HTR-8/SVneo (cell line): ENCODE results near the gene VRK3.

Source experiments
- DNase-seq: peaks from one replicate; pipeline ENCODE4 v3.0.0; 2011; ENCODE audit warnings: low spot score, mixed read lengths; ENCODE audit not compliant: insufficient read length
- FAIRE-seq: peaks from 2 replicates; lab custom pipeline; 2011; peaks lifted over from hg19 to GRCh38; lab: Jason Lieb, UNC

VRK3 gene

DNA sequence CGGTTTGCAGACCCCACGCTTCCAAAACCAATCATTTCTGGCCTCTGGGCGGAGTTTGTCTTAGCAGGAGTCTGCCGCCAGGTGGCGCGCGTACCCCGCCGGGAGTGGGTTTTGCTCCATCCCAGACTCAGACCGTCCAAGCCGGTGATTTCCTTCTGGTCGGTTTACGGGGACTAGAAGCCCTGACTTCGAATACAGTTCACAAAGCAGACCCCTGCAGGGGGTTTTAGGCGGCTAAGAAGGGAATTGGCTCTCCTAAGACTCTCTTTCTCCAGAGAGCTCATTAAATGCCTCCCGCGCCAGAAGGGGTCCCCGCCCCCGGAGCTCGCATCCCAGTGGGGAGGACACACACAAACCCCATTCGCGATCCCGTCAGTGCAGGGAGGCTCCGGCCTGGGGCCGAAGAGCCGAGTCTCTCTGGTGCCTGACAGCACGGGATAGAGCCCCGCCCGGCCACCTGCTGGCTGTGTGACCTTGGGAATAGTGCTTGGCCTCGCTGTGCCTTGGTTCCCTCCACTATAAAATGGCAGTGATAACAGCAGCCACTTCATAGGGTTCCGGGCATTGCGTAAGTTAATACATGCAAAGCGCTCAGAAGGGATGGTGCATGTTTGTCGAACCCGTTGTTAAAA is 87.3 kb downstream of the VRK3 start:
- FAIRE-seq (no peak), DNase-seq (peak; percentile 85)

DNA sequence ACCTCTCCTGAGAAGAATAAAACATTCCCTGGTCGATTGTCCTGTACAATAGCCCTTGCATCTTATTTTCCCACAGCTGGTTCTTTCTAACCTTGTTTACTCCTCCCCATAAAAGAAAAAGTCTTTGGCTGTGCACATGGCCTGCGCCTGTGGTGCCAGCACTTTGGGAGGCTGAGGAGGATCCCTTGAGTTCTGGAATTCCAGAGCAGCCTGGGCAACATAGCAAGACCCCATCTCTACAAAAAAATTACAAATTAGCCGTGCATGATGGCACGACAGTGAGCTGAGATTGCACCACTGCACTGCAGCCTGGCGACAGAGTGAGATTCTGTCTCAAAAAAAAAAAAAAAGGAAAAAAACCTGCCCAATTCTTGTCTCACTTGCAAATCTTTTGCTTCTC is 88.6 kb downstream of the VRK3 start:
- FAIRE-seq: no peak
- no peak for DNase-seq

DNA sequence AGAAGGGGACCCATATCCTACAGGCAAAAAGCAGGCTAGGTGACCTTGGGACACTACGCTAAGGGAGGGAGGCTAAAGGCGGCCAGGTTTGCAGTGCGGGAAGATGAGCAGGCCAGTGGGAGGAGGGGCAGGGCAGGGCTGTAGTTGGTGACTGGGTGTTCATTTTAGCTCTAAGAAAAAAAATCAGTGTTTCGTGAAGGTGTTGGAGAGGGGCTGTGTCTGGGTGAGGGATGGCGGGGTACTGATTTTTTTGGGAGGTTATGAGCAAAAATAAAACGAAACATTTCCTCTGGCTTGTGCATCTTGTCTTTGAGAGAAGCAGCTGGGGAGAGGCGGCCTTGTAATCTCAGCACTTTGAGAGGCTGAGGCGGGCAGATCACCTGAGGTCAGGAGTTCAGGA is 91.5 kb downstream of the VRK3 start:
- no peak for DNase-seq
- FAIRE-seq: no peak

DNA sequence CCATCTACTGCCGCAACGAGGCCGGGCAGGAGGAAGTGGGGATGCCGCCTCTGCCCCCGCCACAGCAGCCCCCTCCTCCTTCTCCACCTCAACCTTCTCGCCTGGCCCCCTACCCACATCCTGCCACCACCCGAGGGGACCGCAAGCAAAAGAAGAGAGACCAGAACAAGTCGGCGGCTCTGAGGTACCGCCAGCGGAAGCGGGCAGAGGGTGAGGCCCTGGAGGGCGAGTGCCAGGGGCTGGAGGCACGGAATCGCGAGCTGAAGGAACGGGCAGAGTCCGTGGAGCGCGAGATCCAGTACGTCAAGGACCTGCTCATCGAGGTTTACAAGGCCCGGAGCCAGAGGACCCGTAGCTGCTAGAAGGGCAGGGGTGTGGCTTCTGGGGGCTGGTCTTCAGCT is 92.4 kb downstream of the VRK3 start:
- FAIRE-seq (no peak), DNase-seq (no peak)

DNA sequence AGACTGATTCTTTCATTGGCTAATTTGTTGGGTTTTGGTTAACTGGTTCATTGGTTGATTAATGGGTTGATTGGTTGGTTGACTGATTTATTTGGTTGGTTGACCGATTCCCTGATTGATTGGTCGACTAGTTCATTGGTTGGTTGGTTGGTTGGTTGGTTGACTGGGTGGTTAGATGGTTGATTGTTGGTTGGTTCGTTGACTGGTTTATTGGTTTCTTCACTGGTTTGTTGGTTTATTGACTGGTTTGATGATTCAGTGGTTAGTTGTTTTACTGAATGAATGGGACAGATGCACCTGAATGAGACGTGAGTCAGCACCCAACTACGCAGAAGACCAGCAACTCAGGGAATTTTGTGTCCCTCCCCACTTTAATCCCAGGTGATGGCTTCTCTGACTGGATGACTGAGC is 93.1 kb downstream of the VRK3 start:
- no peak for FAIRE-seq
- DNase-seq: no peak

DNA sequence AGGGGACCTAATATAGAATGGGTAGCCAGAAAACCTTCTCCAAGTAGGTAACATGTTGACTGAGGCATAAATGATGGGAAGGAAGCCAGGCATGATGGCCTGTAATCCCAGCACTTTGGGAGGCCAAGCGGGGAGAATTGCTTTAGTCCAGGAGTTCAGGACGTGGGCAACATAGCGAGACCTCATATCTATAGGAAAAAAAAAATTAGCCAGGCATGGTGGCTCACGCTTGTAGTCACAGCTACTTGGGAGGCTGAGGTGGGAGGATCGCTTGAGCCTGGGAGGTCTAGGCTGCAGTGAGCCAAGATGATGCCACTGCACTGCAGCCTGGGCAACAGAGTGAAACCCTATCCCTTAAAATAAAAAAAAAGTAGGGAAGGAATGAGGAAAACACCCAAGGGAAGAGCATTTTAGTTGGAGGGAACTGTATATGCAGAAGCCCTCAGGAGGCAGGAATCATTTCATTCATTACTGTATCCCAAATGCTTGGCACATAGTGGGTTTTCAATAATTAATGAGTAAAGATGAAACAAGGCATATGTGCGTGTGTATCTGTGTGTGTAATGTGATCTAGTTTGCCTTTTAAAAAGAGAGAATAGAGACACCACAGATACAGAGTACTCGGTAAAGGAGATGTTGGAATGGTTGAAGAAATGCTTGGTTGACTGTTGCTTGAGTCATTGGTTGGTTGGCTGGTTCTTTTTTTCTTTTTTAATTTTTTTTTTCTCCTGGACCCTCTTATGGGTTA is 93.7 kb downstream of the VRK3 start:
- no peak for DNase-seq
- FAIRE-seq: no peak

DNA sequence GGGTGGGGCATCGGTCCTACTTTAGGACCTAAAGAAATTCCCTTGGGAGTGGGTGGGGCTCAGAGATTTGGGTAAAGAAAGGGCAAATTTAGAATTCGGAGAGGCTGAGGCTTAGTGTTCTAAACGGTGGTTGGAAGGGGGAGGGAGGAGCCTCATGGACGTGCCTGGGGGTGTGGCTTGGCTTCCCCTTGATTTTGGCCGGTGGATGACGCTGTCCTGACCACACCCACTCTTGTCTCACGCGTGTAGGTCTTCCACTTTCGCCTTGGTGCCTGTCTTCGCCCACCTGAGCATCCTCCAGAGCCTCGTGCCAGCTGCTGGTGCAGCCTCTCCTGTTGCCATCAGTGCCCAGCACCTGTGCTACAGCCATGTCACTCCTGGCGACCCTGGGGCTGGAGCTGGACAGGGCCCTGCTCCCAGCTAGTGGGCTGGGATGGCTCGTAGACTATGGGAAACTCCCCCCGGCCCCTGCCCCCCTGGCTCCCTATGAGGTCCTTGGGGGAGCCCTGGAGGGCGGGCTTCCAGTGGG is 94.6 kb downstream of the VRK3 start:
- DNase-seq (no peak), FAIRE-seq (no peak)

DNA sequence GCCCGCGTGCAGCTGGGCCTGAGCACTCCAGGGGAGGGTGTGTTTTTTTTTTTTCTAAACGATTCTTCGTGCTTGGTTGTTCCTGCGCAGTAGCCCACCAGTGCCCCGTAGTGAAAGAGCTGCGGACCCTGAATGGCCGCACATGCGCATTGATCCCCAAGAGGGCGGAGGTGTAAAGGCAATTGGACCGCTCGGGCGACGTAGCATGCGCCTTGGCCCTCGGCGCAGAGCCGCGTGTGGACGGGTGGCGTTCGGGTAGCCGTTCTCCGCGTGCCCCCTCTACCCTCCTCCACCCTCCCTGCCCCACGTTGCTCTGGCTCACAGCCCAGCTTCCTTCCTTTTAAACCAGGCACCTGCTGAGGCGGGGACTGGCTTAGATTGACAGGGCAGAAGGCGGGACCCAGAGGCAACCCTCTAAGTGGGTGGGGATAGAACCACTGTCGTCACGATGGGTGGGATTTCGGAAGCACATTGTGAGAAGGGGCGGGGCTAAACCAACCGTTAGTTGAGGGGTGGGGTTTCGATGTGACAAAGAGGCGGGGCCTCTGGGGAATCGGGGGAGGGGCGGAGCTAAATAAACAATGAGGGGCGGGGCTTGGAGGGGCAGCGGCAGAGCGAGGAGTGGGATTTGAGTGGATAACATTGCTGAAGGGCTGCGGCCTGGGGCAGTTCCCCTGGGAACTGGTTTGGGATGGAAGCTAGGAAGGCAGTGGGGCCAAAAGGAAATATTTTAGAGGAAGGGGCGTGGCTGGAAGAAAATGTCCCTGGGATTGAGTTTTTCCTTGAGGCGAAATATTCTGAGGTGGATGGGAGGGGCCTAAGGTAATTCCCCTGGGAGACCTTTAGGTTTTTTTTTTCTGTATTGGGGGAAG is 95.3 kb downstream of the VRK3 start:
- DNase-seq (peak; percentile 89), FAIRE-seq (peak; percentile 94)

DNA sequence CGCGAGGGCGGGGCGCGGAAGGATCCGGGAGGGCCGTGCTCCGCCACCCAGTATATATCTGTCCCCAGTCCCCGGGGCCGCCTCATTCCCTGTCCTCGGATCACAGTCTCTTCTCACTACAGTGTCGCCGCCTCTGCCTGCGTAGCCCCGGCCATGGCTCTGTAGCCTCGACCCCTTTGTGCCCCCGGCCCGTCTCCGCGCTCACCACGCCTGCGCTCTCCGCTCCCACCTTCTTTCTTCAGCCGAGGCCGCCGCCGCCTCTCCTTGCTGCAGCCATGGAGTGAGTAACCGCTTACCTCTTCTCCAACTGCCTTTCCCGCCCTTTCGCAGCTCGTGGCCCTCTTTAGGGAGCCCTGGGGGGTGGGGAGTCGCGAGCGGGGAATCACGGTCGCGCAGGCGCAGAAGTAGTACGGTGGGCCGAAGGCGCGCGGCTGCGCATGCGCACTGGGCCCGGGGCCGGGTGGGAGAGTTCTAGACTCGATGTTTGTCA is 96.0 kb downstream of the VRK3 start, which contains the start of the genes ATF5 and NUP62:
Gene ATF5, plus strand, starts transcription at position 85 of the 490 bp plus-strand sequence. CDS start 1,646 bp downstream, outside the sequence.
Gene NUP62, minus strand, starts transcription at position 384 of the 490 bp plus-strand sequence. CDS start 19,697 bp downstream, outside the sequence.
- no peak for FAIRE-seq
- DNase-seq: peak; percentile 98

DNA sequence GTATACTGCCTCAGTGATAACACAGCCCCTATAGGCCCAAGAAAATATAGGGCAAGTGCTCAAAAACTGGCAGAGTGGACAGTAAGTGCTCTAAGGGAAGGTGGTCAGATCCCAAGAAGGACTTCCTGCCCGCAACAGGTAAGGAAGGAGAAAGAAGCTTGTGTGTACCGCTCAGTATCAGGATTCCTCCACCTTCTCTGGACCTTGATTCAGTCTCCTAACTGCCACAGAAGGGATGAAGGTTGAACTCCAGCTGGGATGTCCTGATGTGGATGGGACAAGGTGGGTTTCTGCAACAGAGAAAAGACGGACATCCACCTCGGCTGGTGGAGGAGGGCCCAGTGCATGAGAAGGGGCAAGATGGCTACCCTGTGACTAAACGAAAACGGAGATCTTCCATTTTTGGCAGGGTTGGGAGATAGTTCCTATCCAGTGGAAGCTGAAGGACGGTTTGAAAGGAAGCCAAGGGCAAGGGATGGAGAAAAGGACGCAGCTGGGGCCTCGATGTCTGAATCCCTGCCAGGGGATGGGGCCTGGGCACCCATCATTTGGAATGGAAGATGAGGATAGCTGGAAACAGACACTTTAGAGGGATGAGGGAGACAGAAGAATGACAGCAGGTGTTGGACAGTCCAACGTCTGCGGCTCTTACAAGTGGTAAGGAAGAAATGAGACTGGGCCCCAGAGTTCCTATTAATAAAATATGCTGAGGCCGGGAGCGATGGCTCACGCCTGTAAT is 97.5 kb downstream of the VRK3 start:
- DNase-seq (no peak), FAIRE-seq (no peak)

DNA sequence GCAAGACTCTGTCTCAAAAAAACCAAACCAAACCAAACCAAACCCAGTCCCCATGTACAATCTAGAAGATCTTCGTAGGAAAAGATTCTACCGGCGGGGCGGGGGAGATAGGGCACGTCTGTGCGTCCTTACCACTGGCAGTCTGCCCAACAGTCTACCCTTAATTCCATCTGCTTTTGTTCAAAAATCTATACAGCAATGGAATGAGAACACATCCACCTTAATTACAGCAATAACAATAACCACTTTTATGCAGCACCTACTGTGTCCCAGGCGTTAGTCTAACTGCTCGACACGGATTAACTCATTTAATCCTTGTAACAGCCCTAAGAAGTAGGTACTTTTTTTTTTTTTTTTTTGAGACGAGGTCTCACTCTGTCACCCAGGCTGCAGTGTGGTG is 98.7 kb downstream of the VRK3 start:
- DNase-seq (no peak), FAIRE-seq (no peak)
